Activated CD8-positive, alpha-beta T cell treated with anti-CD3 and anti-CD28 coated beads for 36 hours (primary cell): ENCODE results near the gene ANGPTL8. TPM values are rescaled to one million over a fixed set of nuclear protein-coding genes. Genes with fewer than 3 reads are reported as not detected.

Source experiments
- ATAC-seq: fragments of 200-7000 bp; cut with Tn5 transposase; one replicate; pipeline ENCODE4 v1.10.0; 2021; ENCODE audit warnings: mild to moderate bottlenecking, moderate library complexity
- CTCF ChIA-PET: fragments of 350-600 bp; sonication (Branson Sonifier 250); formaldehyde crosslinking; loops from one replicate; lab custom pipeline; 2021; ENCODE audit warnings: antibody characterized with exemption; lab: Charles Lee
- POLR2A ChIA-PET: fragments of 350-600 bp; sonication (Branson Sonifier 250); formaldehyde crosslinking; loops from one replicate; lab custom pipeline; 2021; ENCODE audit warnings: antibody characterized with exemption; lab: Charles Lee
- DNase-seq: peaks from one replicate; pipeline ENCODE4 v3.0.0-alpha.2; 2020
- H3K27ac Mint-ChIP-seq: one replicate; pipeline ENCODE4 v1.8.0; 2021; ENCODE audit warnings: mild to moderate bottlenecking, mixed read lengths
- H3K27me3 Mint-ChIP-seq: one replicate; pipeline ENCODE4 v1.8.0; 2021; ENCODE audit warnings: mixed read lengths
- H3K36me3 Mint-ChIP-seq: one replicate; pipeline ENCODE4 v1.8.0; 2021; ENCODE audit warnings: low read depth, mixed read lengths
- H3K4me1 Mint-ChIP-seq: one replicate; pipeline ENCODE4 v1.8.0; 2021; ENCODE audit warnings: low read depth, mixed read lengths
- H3K4me3 Mint-ChIP-seq: one replicate; pipeline ENCODE4 v1.8.0; 2021; ENCODE audit warnings: mild to moderate bottlenecking, moderate library complexity, mixed read lengths
- H3K9me3 Mint-ChIP-seq: one replicate; pipeline ENCODE4 v1.8.0; 2021; ENCODE audit warnings: mixed read lengths
- CTCF ChIP-seq: fragments of 200-600 bp; IDR thresholded peaks from one replicate; pipeline ENCODE4 v1.8.0; 2022; ENCODE audit warnings: antibody characterized with exemption, mild to moderate bottlenecking
- intact Hi-C: fragments of 100-400 bp; cut with micrococcal nuclease; formaldehyde crosslinking; loops from one replicate; pipeline ENCODE4 v1.10.0; 2022
- total RNA-seq, 2 experiments: library from RNA; stranded (reverse); gene quantifications; one replicate each; pipeline ENCODE4 v1.2.3, GENCODE V29; 2021

The ANGPTL8 gene
- total RNA-seq, 2 experiments from 2014 or later: not detected

- Mint-ChIP-seq H3K9me3 (no peaks in the 10 kb centered on the region), H3K4me1 (peaks cover under 1% of the 10 kb centered on the region), H3K27me3 (peaks cover 7% of the 10 kb centered on the region), H3K4me3 (no peak overlapping the region), H3K36me3 (no peaks in the 10 kb centered on the region), H3K27ac (no peak overlapping the region)
- POLR2A ChIA-PET: no interaction called here
- DNase-seq (no peak), ATAC-seq (no peak)
- CTCF ChIA-PET: no interaction called here
- intact Hi-C loops: no loop called here
- TF ChIP-seq CTCF: no peak
These were observed 9.4 kb downstream of the ANGPTL8 start for GRCh38 chr19:11248852-11249251.

GRCh38 chr19:11251217-11251616, 11.8 kb downstream of the ANGPTL8 start:
- H3K4me1 Mint-ChIP-seq: no peaks in the 10 kb centered on the region
- ChIA-PET POLR2A (no interaction called here), CTCF (interaction anchor here (1.0 to 1.2 kb wide), 2 partner anchors 8 to 24 kb away, joined by 3 read pairs; no protein-coding TSS in a partner anchor)
- H3K4me3 Mint-ChIP-seq: no peak overlapping the region
- no peaks in the 10 kb centered on the region for H3K36me3 Mint-ChIP-seq
- no peak for TF ChIP-seq CTCF
- H3K9me3 Mint-ChIP-seq: no peaks in the 10 kb centered on the region
- ATAC-seq (no peak), DNase-seq (no peak)
- peaks cover 7% of the 10 kb centered on the region for H3K27me3 Mint-ChIP-seq
- intact Hi-C loops: no loop called here
- H3K27ac Mint-ChIP-seq: no peak overlapping the region

GRCh38 chr19:11251650-11252314, 12.4 kb downstream of the ANGPTL8 start:
- H3K27ac Mint-ChIP-seq: no peak overlapping the region
- DNase-seq (no peak), ATAC-seq (no peak)
- peaks cover 3% of the 10 kb centered on the region for H3K27me3 Mint-ChIP-seq
- H3K4me3 Mint-ChIP-seq: no peak overlapping the region
- no peaks in the 10 kb centered on the region for H3K36me3 Mint-ChIP-seq
- POLR2A ChIA-PET: no interaction called here
- CTCF ChIA-PET: interaction anchor here (1.2 kb wide), 1 partner anchor 9 kb away, joined by 3 read pairs; no protein-coding TSS in a partner anchor
- no peak for TF ChIP-seq CTCF
- no peaks in the 10 kb centered on the region for H3K4me1 Mint-ChIP-seq
- intact Hi-C loops: no loop called here
- no peaks in the 10 kb centered on the region for H3K9me3 Mint-ChIP-seq

- peaks cover under 1% of the 10 kb centered on the region for H3K27me3 Mint-ChIP-seq
- ChIA-PET POLR2A (no interaction called here), CTCF (no interaction called here)
- DNase-seq (no peak), ATAC-seq (no peak)
- intact Hi-C loops: no loop called here
- no peak for TF ChIP-seq CTCF
- no peaks in the 10 kb centered on the region for H3K9me3 Mint-ChIP-seq
- no peaks in the 10 kb centered on the region for H3K36me3 Mint-ChIP-seq
- no peaks in the 10 kb centered on the region for H3K4me1 Mint-ChIP-seq
- no peak overlapping the region for H3K4me3 Mint-ChIP-seq
- no peak overlapping the region for H3K27ac Mint-ChIP-seq
These were observed 13.4 kb downstream of the ANGPTL8 start for GRCh38 chr19:11252665-11253355.

- H3K36me3 Mint-ChIP-seq: no peaks in the 10 kb centered on the region
- H3K27ac Mint-ChIP-seq: no peak overlapping the region
- H3K27me3 Mint-ChIP-seq: no peaks in the 10 kb centered on the region
- POLR2A ChIA-PET: no interaction called here
- ATAC-seq (no peak), DNase-seq (no peak)
- TF ChIP-seq CTCF: no peak
- no peaks in the 10 kb centered on the region for H3K4me1 Mint-ChIP-seq
- CTCF ChIA-PET: no interaction called here
- no peak overlapping the region for H3K4me3 Mint-ChIP-seq
- intact Hi-C loops: no loop called here
- H3K9me3 Mint-ChIP-seq: no peaks in the 10 kb centered on the region
These were observed 15.2 kb downstream of the ANGPTL8 start for GRCh38 chr19:11254666-11255065.
